ENCODE measurements around the gene PTH2. TPM values are rescaled to one million over a fixed set of nuclear protein-coding genes. Genes with fewer than 3 reads are reported as not detected.
A peak's percentile ranks its signal among the peaks of the same experiment; 100 is the strongest.

Gene PTH2
- total RNA-seq, 4 donors from 2014 or later, result not detected

GRCh38 chr19:49395581-49396407, 27.4 kb downstream of the PTH2 start:
- 72% methylated on average over 12 of the region's 15 CpGs for WGBS
- Histone ChIP-seq H3K9me3 (no peaks in the 10 kb centered on the region), H3K27me3 (peaks cover 10% of the 10 kb centered on the region), H3K36me3 (no peaks in the 10 kb centered on the region), H3K4me3 (no peak overlapping the region), H3K4me1 (no peaks in the 10 kb centered on the region), H3K27ac (no peak overlapping the region)
- no peak for TF ChIP-seq EP300 (IDR thresholded peaks at IDR 0.05)
- no peak for TF ChIP-seq POLR2A (IDR thresholded peaks at IDR 0.05)
- TF ChIP-seq CTCF (IDR thresholded peaks at IDR 0.05), result no peak
- no peak for TF ChIP-seq POLR2AphosphoS5 (IDR thresholded peaks at IDR 0.05)
- DNase-seq (ENCODE audit: low spot score in 2 of 2), result no peak

- Histone ChIP-seq H3K36me3 (no peaks in the 10 kb centered on the region), H3K9me3 (no peaks in the 10 kb centered on the region), H3K4me3 (no peak overlapping the region), H3K27ac (no peak overlapping the region), H3K4me1 (no peaks in the 10 kb centered on the region), H3K27me3 (peaks cover 10% of the 10 kb centered on the region)
- no peak for TF ChIP-seq EP300 (IDR thresholded peaks at IDR 0.05)
- no peak for TF ChIP-seq POLR2AphosphoS5 (IDR thresholded peaks at IDR 0.05)
- no peak for TF ChIP-seq CTCF (IDR thresholded peaks at IDR 0.05)
- TF ChIP-seq POLR2A (IDR thresholded peaks at IDR 0.05), result no peak
- WGBS, result 71% methylated on average over 4 of the region's 5 CpGs
- no peak for DNase-seq (ENCODE audit: low spot score in 2 of 2)
Measured at GRCh38 chr19:49393881-49394280, 29.4 kb downstream of the PTH2 start.

- TF ChIP-seq POLR2AphosphoS5 (IDR thresholded peaks at IDR 0.05) (peak in 1 of 3 donors; percentile 52), CTCF (IDR thresholded peaks at IDR 0.05) (peak; percentile 77 to 83), EP300 (IDR thresholded peaks at IDR 0.05) (no peak)
- Histone ChIP-seq H3K27me3 (peaks cover 13% of the 10 kb centered on the region), H3K36me3 (no peaks in the 10 kb centered on the region), H3K27ac (no peak overlapping the region), H3K4me3 (no peak overlapping the region), H3K9me3 (no peaks in the 10 kb centered on the region), H3K4me1 (no peaks in the 10 kb centered on the region)
- DNase-seq (ENCODE audit: low spot score in 2 of 2), result peak in 1 of 2 donors; percentile 79
- WGBS, result 25% methylated on average over 12 of the region's 14 CpGs
Measured at GRCh38 chr19:49391581-49392399, 31.5 kb downstream of the PTH2 start.

- Histone ChIP-seq H3K27ac (no peak overlapping the region), H3K4me1 (no peaks in the 10 kb centered on the region), H3K36me3 (no peaks in the 10 kb centered on the region), H3K27me3 (peaks cover 13% of the 10 kb centered on the region), H3K4me3 (no peak overlapping the region), H3K9me3 (no peaks in the 10 kb centered on the region)
- TF ChIP-seq CTCF (IDR thresholded peaks at IDR 0.05), result no peak
- no peak for TF ChIP-seq EP300 (IDR thresholded peaks at IDR 0.05)
- TF ChIP-seq POLR2AphosphoS5 (IDR thresholded peaks at IDR 0.05), result no peak
- no peak for TF ChIP-seq POLR2A (IDR thresholded peaks at IDR 0.05)
- 40% methylated on average over 9 of the region's 9 CpGs for WGBS
- DNase-seq (ENCODE audit: low spot score in 2 of 2), result no peak
Measured at GRCh38 chr19:49390929-49391359, 32.3 kb downstream of the PTH2 start.

Measured in suprapubic skin (tissue), 4 donors.